Adrenal gland (tissue), 5 donors: ENCODE measurements around the gene VCAN.

Experiments
- POLR2A ChIP-seq, 2 donors: fragments of 450-650 bp; IDR thresholded peaks; one replicate each; pipeline ENCODE4 v1.6.1; 2017; ENCODE audit warnings: antibody characterized with exemption in 2 of 2, mild to moderate bottlenecking in 2 of 2, moderate library complexity in 1 of 2
- TF ChIP-seq, protein P1 (sequence below), 6 experiments: fragments of 450-650 bp in 4 of 6; fragments of 200-600 bp in 2 of 6; sonication (generic) in 1 of 6; IDR thresholded peaks; 1 replicate in 5 of 6; 2 replicates in 1 of 6; pipeline versions ENCODE4 v1.5.1 to v1.8.0; 2016 to 2021; ENCODE audit warnings: antibody characterized with exemption in 6 of 6, mild to moderate bottlenecking in 2 of 6, moderate library complexity in 1 of 6
- donor health status: DM: no; HTN: no; CAD: no.

DNA sequence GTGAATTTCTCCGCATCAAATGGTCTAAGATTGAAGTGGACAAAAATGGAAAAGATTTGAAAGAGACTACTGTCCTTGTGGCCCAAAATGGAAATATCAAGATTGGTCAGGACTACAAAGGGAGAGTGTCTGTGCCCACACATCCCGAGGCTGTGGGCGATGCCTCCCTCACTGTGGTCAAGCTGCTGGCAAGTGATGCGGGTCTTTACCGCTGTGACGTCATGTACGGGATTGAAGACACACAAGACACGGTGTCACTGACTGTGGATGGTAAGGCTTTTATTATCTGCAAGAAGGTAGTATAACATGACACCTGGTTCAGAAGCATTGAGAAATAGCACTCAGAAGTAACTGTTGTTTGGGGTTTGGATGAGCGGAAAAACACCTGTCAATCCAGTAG, 18.7 kb downstream of the VCAN start:
- TF ChIP-seq POLR2A (IDR thresholded peaks at IDR 0.05) = no peak
- TF ChIP-seq, protein P1, sequence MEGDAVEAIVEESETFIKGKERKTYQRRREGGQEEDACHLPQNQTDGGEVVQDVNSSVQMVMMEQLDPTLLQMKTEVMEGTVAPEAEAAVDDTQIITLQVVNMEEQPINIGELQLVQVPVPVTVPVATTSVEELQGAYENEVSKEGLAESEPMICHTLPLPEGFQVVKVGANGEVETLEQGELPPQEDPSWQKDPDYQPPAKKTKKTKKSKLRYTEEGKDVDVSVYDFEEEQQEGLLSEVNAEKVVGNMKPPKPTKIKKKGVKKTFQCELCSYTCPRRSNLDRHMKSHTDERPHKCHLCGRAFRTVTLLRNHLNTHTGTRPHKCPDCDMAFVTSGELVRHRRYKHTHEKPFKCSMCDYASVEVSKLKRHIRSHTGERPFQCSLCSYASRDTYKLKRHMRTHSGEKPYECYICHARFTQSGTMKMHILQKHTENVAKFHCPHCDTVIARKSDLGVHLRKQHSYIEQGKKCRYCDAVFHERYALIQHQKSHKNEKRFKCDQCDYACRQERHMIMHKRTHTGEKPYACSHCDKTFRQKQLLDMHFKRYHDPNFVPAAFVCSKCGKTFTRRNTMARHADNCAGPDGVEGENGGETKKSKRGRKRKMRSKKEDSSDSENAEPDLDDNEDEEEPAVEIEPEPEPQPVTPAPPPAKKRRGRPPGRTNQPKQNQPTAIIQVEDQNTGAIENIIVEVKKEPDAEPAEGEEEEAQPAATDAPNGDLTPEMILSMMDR (IDR thresholded peaks at IDR 0.05) = no peak
